GM13977 (cell line): ENCODE data around the gene ABCC1.

Experiments used
- DNase-seq: peaks from one replicate; pipeline ENCODE4 v3.0.0; 2012; ENCODE audit warnings: low spot score
- CTCF ChIP-seq: IDR thresholded peaks from 2 replicates; pipeline ENCODE4 v1.5.1; 2012; ENCODE audit warnings: mild to moderate bottlenecking, control low read depth; ENCODE audit not compliant: insufficient read depth; ENCODE audit errors: extremely low read depth, missing control alignments
- in situ Hi-C: fragments of 300-500 bp; cut with MboI; formaldehyde crosslinking; loops from one replicate; pipeline ENCODE4 v1.12.0; 2022; ENCODE audit warnings: low sequenced_read_pairs, low pct_unique_long_range_greater_than_20kb, mixed read lengths, inconsistent platforms; ENCODE audit not compliant: unreplicated experiment

The ABCC1 gene

GRCh38 chr16:16090238-16090637, 140.8 kb downstream of the ABCC1 start:
- in situ Hi-C loops, result no loop called here
- no peak for TF ChIP-seq CTCF
- DNase-seq, result no peak

GRCh38 chr16:16092925-16093627, 143.7 kb downstream of the ABCC1 start:
- in situ Hi-C loops, result no loop called here
- no peak for TF ChIP-seq CTCF
- DNase-seq, result no peak

GRCh38 chr16:16093628-16094332, 144.4 kb downstream of the ABCC1 start:
- in situ Hi-C loops, result no loop called here
- DNase-seq, result no peak
- no peak for TF ChIP-seq CTCF

GRCh38 chr16:16095646-16096045, 146.2 kb downstream of the ABCC1 start:
- in situ Hi-C loops, result no loop called here
- no peak for TF ChIP-seq CTCF
- DNase-seq, result no peak

GRCh38 chr16:16096121-16096857, 146.9 kb downstream of the ABCC1 start:
- DNase-seq, result no peak
- TF ChIP-seq CTCF, result no peak
- in situ Hi-C loops, result no loop called here

- in situ Hi-C loops, result no loop called here
- DNase-seq, result no peak
- TF ChIP-seq CTCF, result no peak
These were observed 147.4 kb downstream of the ABCC1 start for GRCh38 chr16:16096858-16097213.
